Mesendoderm (in vitro differentiated cells): ENCODE measurements around the gene ZNF138.

Experiments
- DNase-seq: peaks from one replicate; pipeline ENCODE4 v3.0.0; 2013
- H2AK5ac ChIP-seq: 2 replicates; pipeline ENCODE4 v1.6.1; 2013; ENCODE audit warnings: low read length, inconsistent platforms
- H2BK120ac ChIP-seq: 2 replicates; pipeline ENCODE4 v1.6.1; 2013; ENCODE audit warnings: low read depth, mild to moderate bottlenecking, low read length, moderate library complexity, mixed read lengths
- H2BK15ac ChIP-seq: replicated peaks from 2 replicates; pipeline ENCODE4 v1.6.1; 2013; ENCODE audit warnings: low read depth, mild to moderate bottlenecking, moderate library complexity
- H2BK5ac ChIP-seq: 2 replicates; pipeline ENCODE4 v1.6.1; 2013; ENCODE audit warnings: low read length, inconsistent platforms
- H3K18ac ChIP-seq: 2 replicates; pipeline ENCODE4 v1.6.1; 2013; ENCODE audit warnings: mild to moderate bottlenecking, low read length, mixed read lengths
- H3K23ac ChIP-seq: one replicate; pipeline ENCODE4 v1.6.1; 2013; ENCODE audit warnings: low read length
- H3K27ac ChIP-seq: 2 replicates; pipeline ENCODE4 v1.5.1; 2013; ENCODE audit warnings: low read depth, mild to moderate bottlenecking, inconsistent platforms, low read length, moderate library complexity
- H3K27me3 ChIP-seq: 2 replicates; pipeline ENCODE4 v1.6.1; 2013; ENCODE audit warnings: low read length, control low read depth, mild to moderate bottlenecking, inconsistent platforms; ENCODE audit not compliant: insufficient read depth, poor library complexity
- H3K36me3 ChIP-seq: 2 replicates; pipeline ENCODE4 v1.6.1; 2013; ENCODE audit warnings: low read length, inconsistent platforms; ENCODE audit not compliant: control insufficient read depth, insufficient read depth
- H3K4ac ChIP-seq: one replicate; pipeline ENCODE4 v1.6.1; 2013; ENCODE audit warnings: low read depth, mild to moderate bottlenecking, low read length, moderate library complexity
- H3K4me1 ChIP-seq: 2 replicates; pipeline ENCODE4 v1.6.1; 2013; ENCODE audit warnings: low read depth, low read length, inconsistent platforms; ENCODE audit not compliant: control insufficient read depth
- H3K4me2 ChIP-seq: 2 replicates; pipeline ENCODE4 v1.6.1; 2013; ENCODE audit warnings: low read length
- H3K4me3 ChIP-seq: 2 replicates; pipeline ENCODE4 v1.5.1; 2013; ENCODE audit warnings: mild to moderate bottlenecking, low read length
- H3K56ac ChIP-seq: one replicate; pipeline ENCODE4 v1.6.1; 2013; ENCODE audit warnings: low read length
- H3K79me1 ChIP-seq: 2 replicates; pipeline ENCODE4 v1.6.1; 2013; ENCODE audit warnings: low read length, inconsistent platforms
- H3K79me2 ChIP-seq: 2 replicates; pipeline ENCODE4 v1.6.1; 2013; ENCODE audit warnings: mild to moderate bottlenecking, low read length; ENCODE audit not compliant: control insufficient read depth, insufficient read depth
- H3K9ac ChIP-seq: 2 replicates; pipeline ENCODE4 v1.6.1; 2013; ENCODE audit warnings: low read length, inconsistent platforms
- H4K5ac ChIP-seq: one replicate; pipeline ENCODE4 v1.6.1; 2013; ENCODE audit warnings: low read length
- H4K8ac ChIP-seq: one replicate; pipeline ENCODE4 v1.6.1; 2013; ENCODE audit warnings: low read depth, mild to moderate bottlenecking, control low read depth, low read length, moderate library complexity
- whole genome bisulfite sequencing: extraction: QIAGEN DNeasy Blood & Tissue Kit; methylation state at CpG from one replicate; pipeline ENCODE4 v1.1.7; 2013; ENCODE audit warnings: low lambda C conversion rate, missing lambda C conversion rate; ENCODE audit not compliant: insufficient coverage; ENCODE audit errors: extremely low coverage; 5-methylcytosine and 5-hydroxymethylcytosine counted together

The ZNF138 gene

GRCh38 chr7:64839910-64840309 lies 45.7 kb downstream of the ZNF138 start:
- H3K4ac ChIP-seq = no peak overlapping the region
- WGBS = no CpG with 5 or more reads among the region's 16 CpGs
- no peaks in the 10 kb centered on the region for H3K79me1 ChIP-seq
- no peak overlapping the region for H2BK15ac ChIP-seq
- DNase-seq = no peak
- no peak overlapping the region for H3K23ac ChIP-seq
- no peak overlapping the region for H3K56ac ChIP-seq
- no peaks in the 10 kb centered on the region for H3K4me1 ChIP-seq
- no peaks in the 10 kb centered on the region for H3K79me2 ChIP-seq
- no peak overlapping the region for H4K5ac ChIP-seq
- H3K36me3 ChIP-seq = no peaks in the 10 kb centered on the region
- H2AK5ac ChIP-seq = no peak overlapping the region
- no peak overlapping the region for H2BK5ac ChIP-seq
- H4K8ac ChIP-seq = no peak overlapping the region
- H3K18ac ChIP-seq = no peak overlapping the region
- no peak overlapping the region for H2BK120ac ChIP-seq
- H3K27me3 ChIP-seq = no peaks in the 10 kb centered on the region
- no peak overlapping the region for H3K27ac ChIP-seq
- no peak overlapping the region for H3K4me3 ChIP-seq
- H3K9ac ChIP-seq = no peak overlapping the region
- no peak overlapping the region for H3K4me2 ChIP-seq

- H3K4ac ChIP-seq = no peak overlapping the region
- H4K8ac ChIP-seq = no peak overlapping the region
- no peaks in the 10 kb centered on the region for H3K79me1 ChIP-seq
- H2AK5ac ChIP-seq = no peak overlapping the region
- no peaks in the 10 kb centered on the region for H3K79me2 ChIP-seq
- no peak overlapping the region for H3K56ac ChIP-seq
- DNase-seq = peak; percentile 9
- H3K23ac ChIP-seq = no peak overlapping the region
- no peak overlapping the region for H2BK120ac ChIP-seq
- no peak overlapping the region for H2BK5ac ChIP-seq
- no peaks in the 10 kb centered on the region for H3K4me1 ChIP-seq
- no peak overlapping the region for H4K5ac ChIP-seq
- no peak overlapping the region for H2BK15ac ChIP-seq
- no peaks in the 10 kb centered on the region for H3K36me3 ChIP-seq
- no peak overlapping the region for H3K4me3 ChIP-seq
- H3K27me3 ChIP-seq = no peaks in the 10 kb centered on the region
- no CpG with 5 or more reads among the region's 5 CpGs for WGBS
- H3K27ac ChIP-seq = no peak overlapping the region
- H3K9ac ChIP-seq = no peak overlapping the region
- H3K4me2 ChIP-seq = no peak overlapping the region
- no peak overlapping the region for H3K18ac ChIP-seq
Observed at GRCh38 chr7:64849250-64849923, 55.2 kb downstream of the ZNF138 start.

GRCh38 chr7:64849924-64850499 lies 55.8 kb downstream of the ZNF138 start:
- no peak overlapping the region for H3K18ac ChIP-seq
- H3K27me3 ChIP-seq = no peaks in the 10 kb centered on the region
- no peak overlapping the region for H2BK120ac ChIP-seq
- H3K4me1 ChIP-seq = no peaks in the 10 kb centered on the region
- no CpG with 5 or more reads among the region's 7 CpGs for WGBS
- H3K79me1 ChIP-seq = no peaks in the 10 kb centered on the region
- DNase-seq = no peak
- H3K23ac ChIP-seq = no peak overlapping the region
- no peak overlapping the region for H3K4ac ChIP-seq
- H3K4me3 ChIP-seq = no peak overlapping the region
- no peak overlapping the region for H2BK5ac ChIP-seq
- no peak overlapping the region for H4K8ac ChIP-seq
- no peak overlapping the region for H3K27ac ChIP-seq
- H4K5ac ChIP-seq = no peak overlapping the region
- H3K4me2 ChIP-seq = no peak overlapping the region
- no peak overlapping the region for H2AK5ac ChIP-seq
- no peak overlapping the region for H2BK15ac ChIP-seq
- H3K9ac ChIP-seq = no peak overlapping the region
- H3K56ac ChIP-seq = no peak overlapping the region
- H3K36me3 ChIP-seq = no peaks in the 10 kb centered on the region
- H3K79me2 ChIP-seq = no peaks in the 10 kb centered on the region

GRCh38 chr7:64853679-64854078 lies 59.5 kb downstream of the ZNF138 start:
- Histone ChIP-seq H3K79me1 (no peaks in the 10 kb centered on the region), H2BK120ac (no peak overlapping the region), H3K23ac (no peak overlapping the region), H3K4me2 (no peak overlapping the region), H3K4ac (no peak overlapping the region), H3K36me3 (no peaks in the 10 kb centered on the region), H4K8ac (no peak overlapping the region), H3K27ac (no peak overlapping the region), H3K56ac (no peak overlapping the region), H3K27me3 (no peaks in the 10 kb centered on the region), H4K5ac (no peak overlapping the region), H3K4me3 (no peak overlapping the region), H2AK5ac (no peak overlapping the region), H2BK5ac (no peak overlapping the region), H3K79me2 (no peaks in the 10 kb centered on the region), H3K4me1 (no peaks in the 10 kb centered on the region), H3K18ac (no peak overlapping the region), H3K9ac (no peak overlapping the region), H2BK15ac (no peak overlapping the region)
- WGBS = no CpG with 5 or more reads among the region's 4 CpGs
- DNase-seq = no peak

GRCh38 chr7:64854969-64855368 lies 60.7 kb downstream of the ZNF138 start:
- Histone ChIP-seq H2BK5ac (no peak overlapping the region), H3K27me3 (no peaks in the 10 kb centered on the region), H3K18ac (no peak overlapping the region), H4K5ac (no peak overlapping the region), H3K9ac (no peak overlapping the region), H3K79me2 (no peaks in the 10 kb centered on the region), H3K79me1 (no peaks in the 10 kb centered on the region), H3K4me3 (no peak overlapping the region), H3K27ac (no peak overlapping the region), H3K4me1 (no peaks in the 10 kb centered on the region), H2BK120ac (no peak overlapping the region), H4K8ac (no peak overlapping the region), H2BK15ac (no peak overlapping the region), H3K56ac (no peak overlapping the region), H3K4ac (no peak overlapping the region), H2AK5ac (no peak overlapping the region), H3K4me2 (no peak overlapping the region), H3K23ac (no peak overlapping the region), H3K36me3 (no peaks in the 10 kb centered on the region)
- no CpG with 5 or more reads among the region's 1 CpG for WGBS
- DNase-seq = no peak

GRCh38 chr7:64863021-64863420 lies 68.8 kb downstream of the ZNF138 start:
- Histone ChIP-seq H3K79me2 (no peaks in the 10 kb centered on the region), H3K79me1 (no peaks in the 10 kb centered on the region), H3K23ac (no peak overlapping the region), H4K5ac (no peak overlapping the region), H3K4me3 (no peak overlapping the region), H2AK5ac (no peak overlapping the region), H3K56ac (no peak overlapping the region), H3K27ac (no peak overlapping the region), H3K18ac (no peak overlapping the region), H3K36me3 (no peaks in the 10 kb centered on the region), H2BK120ac (no peak overlapping the region), H3K4me2 (no peak overlapping the region), H3K9ac (no peak overlapping the region), H3K4ac (no peak overlapping the region), H3K4me1 (no peaks in the 10 kb centered on the region), H3K27me3 (no peaks in the 10 kb centered on the region), H4K8ac (no peak overlapping the region), H2BK15ac (no peak overlapping the region), H2BK5ac (no peak overlapping the region)
- WGBS = no CpG with 5 or more reads among the region's 9 CpGs
- DNase-seq = no peak
